Pons (tissue), 1 donor: ENCODE results near the gene SCIMP.
A peak's percentile ranks its signal among the peaks of the same experiment; 100 is the strongest.
"Not testable (repeated sequence)": the region's sequence is repeated elsewhere in the genome, so short reads cannot be mapped to it uniquely, and the experiment has no call there.

Experiments
- DNase-seq: peaks from one replicate; pipeline ENCODE4 v3.0.0-alpha.2; 2016; ENCODE audit warnings: low spot score

Gene SCIMP

DNA sequence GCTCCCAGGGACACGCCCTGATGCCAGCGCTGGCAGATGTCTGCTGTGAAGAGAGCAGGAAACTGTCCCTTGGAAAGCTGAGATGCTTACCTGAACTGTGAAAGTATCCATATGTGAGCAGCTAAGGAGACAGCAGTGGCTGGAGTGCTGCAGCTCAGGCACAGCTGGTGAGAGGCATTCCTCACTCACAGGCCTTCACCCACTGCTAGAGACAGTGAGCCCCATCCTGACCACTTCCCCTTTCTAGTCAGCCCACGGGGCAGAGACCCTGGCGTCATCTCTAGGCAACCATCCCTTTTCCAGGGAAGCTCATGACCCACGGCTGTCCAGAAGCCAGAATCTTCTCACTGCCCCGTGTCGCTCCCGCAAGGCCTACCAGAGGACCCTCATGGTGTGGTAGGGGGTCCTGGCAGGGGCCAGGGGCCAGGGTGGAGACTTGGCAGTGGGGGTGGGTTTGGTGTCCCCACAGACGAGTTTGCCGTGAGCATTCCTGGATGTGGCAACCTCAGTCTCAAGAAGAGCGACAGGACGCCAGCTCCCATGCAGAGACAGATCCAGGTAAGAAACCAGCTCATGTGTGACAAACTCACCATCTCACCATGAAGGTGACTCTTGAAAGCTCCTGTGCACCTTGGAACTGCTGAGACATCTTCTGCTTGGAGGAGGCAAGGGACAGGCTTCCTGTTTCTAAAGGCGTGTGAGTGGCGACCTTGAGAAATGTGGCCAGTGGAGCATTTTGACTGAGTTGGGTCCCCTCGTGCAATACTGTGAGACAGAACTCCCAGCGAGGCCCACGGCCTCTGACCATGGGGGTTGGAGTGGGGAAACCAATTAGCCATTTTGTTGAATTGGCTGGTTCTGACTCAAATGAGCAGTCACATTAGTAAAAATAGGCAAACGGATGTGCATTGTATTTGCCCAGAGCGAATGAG, at the start of gene SCIMP:
Gene SCIMP, minus strand, starts transcription at position 216 of the 932 bp plus-strand sequence. Its CDS starts 105 bp downstream, at position 111.
- peak; percentile 72 for DNase-seq

DNA sequence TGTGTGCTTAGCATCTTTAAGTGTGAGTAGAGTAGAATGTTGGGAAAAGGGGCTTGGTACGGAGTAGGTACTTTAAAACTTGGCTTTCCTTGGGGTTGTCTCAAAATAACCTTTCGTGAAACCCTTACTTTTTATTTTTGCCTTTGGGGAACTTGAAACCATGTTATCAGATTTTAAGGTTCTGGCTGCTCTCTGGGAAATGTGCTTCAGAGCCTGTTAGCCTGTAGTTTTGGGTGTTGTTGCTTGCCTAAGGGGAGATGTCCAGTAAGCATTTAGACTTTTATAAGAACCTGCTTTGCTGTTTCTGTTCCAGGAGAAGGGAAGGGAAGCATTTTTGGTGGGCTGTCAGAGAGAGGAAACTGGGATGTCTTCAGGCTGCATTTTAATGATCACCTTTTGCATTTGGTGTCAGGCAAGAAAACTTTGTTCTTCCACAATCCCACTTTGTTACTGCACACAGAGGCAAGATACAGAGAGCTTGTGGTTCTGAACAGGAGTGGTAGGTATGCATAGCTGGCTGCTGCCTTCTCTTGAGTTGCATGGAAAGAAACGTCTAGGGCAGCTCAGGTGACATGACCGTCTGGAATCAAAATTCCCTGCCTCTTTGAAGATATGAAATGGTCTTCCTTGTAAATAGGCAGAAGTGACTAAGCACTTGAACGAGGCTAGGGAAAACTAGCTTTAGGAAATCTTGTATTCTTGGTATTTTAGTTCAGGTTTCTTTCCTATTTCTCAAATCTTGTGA, 49.1 kb upstream of the SCIMP start:
- peak; percentile 19 for DNase-seq

DNA sequence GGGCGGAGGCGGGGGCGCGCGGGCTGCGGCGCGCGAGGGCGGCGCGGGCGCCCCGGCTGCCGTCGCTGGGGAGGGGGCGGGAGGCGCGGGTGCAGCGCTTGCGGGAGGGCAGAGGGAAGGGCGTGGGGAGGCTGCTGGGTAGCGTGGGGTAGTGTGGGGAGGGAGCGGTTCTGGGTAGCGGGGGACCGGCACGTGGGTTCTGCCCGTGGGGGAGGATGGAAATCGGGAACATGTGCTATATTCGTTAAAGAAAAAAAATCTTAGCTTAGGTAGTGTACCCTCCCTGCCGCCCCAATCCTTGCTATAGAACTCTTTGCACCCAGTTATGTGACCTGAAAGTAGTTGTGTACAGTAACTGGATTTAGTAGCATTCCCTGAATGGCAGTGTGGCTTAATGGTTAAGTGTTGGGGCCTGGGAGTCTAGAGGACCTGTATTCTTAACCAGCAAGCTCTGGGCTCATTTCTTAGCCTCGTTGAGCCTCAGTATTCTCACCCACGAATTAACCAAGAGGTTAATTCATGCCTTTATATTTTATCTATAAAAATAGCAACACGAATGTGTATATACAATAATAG, 48.1 kb upstream of the SCIMP start:
- peak; percentile 26 for DNase-seq

DNA sequence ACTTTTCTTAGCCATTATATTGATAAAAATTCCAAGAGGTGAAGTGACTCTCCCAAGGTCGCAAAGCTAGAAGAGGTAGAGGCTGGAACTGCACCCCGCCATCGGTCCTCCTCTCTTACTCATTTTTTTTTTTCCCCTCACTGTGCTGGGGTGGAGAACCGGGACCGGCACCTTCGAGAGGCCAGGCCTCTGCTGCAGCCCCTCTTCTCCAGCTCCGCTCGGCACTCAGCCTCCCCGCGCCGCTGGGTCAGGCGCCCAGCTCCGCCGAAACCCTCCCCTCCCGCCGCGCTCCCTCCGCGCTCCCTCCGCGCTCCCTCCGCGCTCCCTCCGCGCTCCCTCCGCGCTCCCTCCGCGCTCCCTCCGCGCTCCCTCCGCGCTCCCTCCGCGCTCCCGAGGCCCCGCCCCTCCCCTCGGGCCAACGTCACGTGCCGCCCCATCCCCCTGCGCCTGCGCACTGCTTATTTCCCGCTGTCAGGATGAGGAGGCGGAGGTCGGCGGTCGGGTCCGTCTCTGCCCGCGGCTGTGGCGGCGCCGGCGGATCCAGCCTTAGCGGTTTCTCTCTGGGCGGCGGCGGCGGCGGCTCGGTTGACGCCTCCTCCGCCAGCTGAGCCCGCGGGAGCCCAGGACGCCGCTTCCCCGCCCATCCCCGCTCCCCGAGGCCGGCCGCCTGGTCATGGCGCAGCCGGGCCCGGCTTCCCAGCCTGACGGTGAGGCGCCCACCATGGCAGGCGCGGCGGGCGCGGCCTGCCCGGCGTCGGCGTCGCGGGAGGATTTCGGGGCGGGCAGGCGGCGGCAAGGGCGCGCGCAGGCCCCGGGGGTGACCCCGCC, 47.4 kb upstream of the SCIMP start, which contains the start of gene RABEP1:
Gene RABEP1, plus strand, starts transcription at position 471 of the 828 bp plus-strand sequence. Its CDS starts 203 bp downstream, at position 674.
- DNase-seq, result peak; percentile 76

DNA sequence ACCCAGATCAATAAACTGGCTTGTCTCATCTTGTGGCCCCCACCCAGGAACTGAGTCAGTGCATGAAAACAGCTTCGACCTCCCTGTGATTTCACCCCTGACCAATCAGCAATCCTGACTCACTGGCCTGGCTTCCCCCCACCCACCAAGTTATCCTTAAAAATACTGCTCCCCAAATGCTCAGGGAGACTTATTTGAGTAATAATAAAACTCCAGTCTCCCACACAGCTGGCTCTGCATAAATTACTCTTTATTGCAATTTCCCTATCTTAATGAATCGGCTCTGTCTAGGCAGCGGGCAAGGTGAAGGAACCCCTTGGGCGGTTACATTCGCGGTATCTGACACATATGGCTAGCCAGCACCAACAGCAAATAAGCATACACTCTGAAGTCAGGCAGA, 37.7 kb upstream of the SCIMP start:
- no peak for DNase-seq

DNA sequence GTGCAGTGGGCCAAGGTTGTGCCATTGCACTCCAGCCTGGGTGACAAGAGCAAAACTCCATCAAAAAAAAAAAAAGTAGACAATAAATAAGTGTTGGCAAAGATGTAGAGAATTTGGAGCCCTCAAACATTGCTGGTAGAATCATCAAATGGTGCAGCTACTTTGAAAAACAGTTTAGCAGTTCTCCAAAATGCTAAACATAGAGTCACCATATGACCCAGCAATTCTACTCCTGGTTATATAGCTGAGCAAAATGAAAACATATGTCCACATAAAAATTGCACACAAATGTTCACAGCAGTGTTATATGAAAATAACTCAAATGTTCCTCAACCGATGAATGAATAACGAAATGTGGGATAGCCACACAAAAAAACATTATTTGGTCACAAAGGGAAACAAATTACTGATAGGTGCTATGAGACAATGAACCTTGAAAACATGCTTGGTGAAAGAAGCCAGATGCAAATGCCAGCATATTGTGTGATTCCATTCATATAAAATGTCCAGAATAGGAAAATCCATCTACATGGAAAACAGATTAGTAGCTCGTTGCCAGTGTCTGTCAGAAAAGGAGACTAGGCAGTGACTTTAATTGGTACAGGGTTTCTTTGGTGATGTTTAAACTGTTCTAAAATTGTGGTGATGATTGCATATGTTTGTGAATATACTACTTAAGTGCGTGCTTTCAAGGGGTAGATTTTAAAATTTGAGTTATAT, 34.7 kb upstream of the SCIMP start:
- DNase-seq, result no peak

DNA sequence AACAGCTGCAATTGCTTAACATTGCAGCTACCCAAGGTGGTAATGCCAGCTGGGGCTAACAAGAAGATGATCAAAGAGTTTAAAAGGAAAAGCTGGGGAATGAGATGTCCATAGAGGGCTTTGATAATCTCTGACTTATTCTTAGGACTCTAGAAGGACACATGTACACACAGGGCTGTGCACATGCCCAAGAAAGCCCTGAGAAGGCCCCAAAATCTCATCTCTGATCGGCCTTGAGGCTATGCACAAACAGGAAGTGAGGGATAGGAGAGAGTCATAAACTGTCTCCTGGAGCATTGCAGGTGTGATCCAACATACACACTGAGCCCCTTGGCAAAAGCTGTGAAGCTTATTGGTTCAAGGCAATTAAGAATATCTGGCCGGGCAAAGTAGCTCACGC, 30.2 kb upstream of the SCIMP start:
- DNase-seq, result no peak

DNA sequence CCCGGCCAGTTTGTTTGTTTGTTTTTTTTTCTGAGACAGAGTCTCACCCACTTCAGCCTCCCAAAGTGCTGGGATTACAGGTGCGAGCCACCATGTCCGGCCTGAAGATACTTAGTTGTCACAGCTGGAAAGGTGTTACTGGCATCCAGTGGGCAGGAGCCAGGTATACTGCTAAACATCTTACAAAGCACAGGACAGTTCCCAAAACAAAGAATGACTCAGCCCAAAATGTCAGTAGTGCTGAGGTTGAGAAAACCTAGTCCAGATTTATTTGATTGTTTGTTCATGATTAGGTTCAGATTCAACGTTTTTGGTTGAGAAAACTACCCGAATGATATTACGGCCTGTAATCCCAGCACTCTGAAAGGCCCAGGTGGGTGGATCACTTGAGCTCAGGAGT, 28.8 kb upstream of the SCIMP start:
- no peak for DNase-seq

DNA sequence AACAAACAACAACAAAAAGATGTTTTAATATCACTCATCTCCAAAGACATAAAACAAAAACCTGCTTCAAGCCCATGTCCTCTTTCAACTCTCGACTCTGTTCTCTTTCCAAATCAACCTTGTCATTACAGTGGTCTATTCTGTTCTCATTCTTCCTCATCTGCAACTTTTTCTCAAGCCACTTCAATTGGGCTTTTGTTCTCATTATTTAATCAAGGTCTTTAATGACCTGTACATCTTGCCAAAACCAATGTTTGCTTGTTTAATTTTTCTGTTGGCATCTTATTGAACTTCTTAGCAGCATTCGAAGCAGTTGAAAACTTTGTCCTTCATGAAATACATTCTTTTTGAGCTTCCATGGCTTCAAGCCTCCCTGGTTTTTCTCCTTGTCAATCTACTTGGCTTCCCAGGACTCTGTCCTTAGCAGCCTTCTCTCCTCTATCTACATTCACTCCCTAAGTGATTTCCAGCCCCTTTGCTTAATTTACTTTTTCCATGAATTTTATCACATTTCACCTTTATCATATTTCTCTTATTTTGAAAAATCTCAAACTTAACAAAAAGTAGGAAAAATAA, 27.8 kb upstream of the SCIMP start:
- no peak for DNase-seq

DNA sequence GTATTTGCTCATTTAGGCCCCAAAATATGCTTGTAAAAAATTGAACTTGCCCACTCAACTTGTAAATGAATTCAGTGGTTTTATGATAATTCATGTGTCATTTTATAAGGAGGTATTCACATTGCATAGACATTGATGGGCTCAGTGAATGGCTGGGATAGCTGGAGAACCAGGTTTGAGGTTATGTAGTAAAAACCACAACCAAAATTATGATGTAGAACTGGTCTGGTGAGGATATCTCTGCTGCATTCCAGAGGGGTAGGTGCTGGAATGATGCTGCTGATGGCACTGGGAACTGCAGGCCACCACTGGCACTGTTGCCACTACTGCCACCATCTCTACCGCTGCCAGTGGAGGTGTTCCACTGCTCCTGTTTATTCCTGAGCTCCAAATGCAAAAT, 25.9 kb upstream of the SCIMP start:
- DNase-seq, result no peak

DNA sequence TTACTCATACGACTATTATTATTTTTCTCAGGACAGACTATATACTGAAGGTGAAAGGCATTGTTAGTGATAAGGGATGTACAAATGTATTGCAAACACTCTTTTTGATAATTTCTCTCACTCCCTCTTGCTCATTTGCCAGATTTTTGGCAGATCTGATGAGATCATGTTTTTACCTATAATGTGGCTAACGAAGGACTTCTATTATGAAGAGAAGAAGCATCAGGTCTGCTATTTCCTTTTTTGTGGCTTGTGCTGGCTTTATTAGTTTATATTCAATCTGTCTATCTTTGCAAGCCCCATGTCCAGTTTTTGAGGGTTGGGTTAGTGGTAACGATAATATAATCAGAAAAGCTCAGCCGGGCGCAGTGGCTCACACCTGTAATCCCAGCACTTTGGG, 22.5 kb upstream of the SCIMP start:
- DNase-seq, result no peak

DNA sequence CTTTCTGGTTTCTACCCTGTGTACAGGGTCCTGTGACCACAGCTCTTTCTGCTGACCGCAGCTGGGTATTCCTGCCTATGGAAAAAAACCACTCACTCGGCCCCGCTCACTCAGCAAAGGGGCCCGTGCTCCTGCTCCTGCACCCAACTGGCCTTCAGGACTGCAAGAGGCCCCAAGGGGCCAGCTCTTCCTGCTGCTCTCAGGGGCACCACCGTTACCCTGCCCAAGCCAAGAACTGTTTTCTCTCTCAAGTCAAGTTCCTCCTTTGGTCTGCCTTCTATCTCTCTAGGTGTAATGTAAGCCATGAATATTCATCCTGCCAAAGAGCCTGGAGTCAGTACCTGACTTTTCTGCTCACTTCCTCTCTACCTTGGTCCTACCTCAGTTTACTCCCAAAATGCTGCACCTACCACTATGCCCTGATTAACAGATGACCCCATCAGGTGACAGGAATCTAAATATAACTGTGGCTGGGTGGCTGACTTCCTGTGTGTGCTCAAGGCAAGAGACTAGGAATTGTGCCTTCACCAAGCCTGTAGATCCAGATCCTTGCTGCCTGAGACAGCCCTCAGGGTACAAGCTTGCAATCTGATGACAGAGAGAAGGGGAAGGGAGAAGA, 20.4 kb upstream of the SCIMP start:
- DNase-seq, result peak; percentile 36

DNA sequence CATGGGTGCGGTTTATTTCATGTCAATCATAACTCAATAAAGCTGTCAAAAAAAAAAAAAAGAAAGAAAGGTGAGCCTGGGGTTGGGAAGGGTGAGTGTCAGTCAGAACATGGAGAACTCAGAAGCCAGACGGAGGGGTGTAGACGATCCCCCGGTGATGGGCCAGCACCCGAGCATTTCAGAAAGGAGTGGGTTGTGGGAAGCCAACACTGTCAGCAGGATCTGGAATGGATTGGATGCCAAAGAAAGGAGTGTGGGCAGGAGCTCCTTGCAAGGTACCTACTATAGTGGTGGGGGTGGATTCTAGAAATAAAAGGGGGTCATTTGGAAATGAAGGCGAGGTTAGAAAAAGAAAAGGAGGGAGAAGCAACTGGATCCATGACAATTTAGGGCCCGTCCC, 19.8 kb upstream of the SCIMP start:
- DNase-seq, result no peak

DNA sequence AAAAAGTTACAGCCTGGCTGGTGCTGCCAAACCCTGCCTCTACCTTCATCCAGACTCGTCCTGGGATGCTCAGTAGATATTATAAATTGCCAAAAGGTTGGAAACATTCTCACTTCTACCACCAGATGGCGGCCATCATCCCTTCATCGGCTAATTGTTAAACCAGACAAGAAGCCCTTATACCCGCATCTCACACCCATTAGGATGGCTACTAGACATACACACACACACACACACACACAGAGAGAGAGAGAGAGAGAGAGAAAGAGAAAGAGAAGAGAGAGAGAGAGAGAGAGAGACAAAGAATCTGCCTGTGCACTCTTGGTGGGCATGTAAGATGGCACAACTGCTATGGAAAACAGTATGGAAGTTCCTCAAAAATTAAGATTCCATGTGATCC, 15.0 kb upstream of the SCIMP start:
- peak; percentile 93 for DNase-seq

DNA sequence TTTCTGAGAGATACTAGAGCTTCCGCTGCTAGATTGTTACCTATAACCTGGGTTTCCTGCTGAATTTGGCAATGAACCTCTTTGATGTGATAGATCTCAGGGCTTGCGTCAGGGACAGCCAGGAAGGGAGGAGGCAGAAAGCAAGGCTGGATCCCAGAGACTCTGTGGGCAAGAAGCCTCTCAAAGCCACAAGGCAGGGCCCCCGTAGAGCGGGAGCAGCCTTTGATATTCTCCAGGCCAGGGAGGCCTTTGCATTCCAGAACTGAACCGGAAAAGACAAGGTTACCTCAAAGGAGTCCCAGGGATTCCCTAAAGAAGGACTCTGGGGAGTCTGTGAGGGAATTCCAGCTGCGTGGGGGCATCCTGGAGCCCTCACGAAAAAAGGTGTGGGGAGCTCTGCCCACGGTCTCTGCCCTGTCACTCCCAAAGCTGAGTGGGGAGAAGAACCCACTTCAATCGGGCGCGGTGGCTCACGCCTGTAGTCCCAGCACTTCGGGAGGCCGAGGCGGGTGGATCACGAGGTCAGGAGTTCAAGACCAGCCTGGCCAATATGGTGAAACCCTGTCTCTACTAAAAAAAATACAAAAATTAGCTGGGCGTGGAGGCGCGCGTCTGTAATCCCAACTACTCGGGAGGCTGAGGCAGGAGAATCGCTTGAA, 14.3 kb upstream of the SCIMP start:
- no peak for DNase-seq

DNA sequence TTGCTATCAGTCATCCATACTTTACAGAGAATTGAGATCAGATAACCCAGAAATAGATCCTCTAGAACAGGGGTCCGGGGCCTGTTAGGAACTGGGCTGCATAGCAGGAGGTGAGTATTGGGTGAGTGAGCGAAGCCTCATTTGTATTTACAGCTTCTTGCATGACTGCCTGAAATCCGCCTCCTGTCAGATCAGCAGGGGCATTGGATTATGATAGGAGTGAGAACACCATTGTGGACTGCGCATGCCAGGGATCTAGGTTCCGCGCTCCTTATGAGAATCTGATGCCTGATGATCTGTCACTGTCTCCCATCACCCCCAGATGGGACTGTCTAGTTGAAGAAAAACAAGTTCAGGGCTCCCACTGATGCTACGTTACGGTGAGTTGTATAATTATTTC, 13.0 kb upstream of the SCIMP start:
- no peak for DNase-seq

DNA sequence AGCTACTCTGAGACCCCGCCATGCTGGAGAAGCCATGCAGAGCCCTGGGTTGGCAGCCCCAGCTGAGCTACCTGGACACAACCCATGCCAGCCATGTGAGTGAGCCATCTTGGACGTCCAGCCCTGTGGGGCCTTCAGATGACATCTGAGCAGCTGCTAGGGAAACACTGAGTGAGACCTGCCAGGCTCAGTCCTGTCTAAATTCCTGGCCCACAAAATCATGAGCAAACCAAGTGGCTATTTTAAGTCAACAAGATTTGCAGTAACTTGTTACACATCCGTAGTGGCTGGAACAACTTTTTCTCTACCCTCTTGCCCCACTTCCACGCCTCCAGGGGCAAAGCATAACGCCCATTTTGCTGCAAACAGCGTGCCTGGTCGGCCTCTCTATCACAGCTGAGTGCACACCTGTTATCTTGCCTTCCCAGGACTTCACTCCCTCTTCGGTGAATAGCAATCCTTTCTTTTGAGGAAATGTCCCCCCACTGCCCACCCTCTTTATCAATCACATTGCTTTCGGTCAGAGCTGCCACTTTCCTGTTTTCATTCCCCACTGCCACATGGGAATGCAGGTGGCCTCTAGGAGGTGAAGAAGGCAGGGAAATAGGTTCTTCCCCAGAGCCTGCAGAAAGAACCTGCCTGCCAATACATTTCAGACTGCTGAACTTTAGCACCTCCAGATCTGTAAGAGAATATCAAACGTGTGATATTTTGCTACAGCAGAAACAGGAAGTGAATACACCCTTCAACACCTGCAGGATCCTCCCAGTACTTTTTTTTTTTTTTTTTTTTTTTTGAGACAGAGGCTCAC, 7.4 kb upstream of the SCIMP start:
- no peak for DNase-seq

DNA sequence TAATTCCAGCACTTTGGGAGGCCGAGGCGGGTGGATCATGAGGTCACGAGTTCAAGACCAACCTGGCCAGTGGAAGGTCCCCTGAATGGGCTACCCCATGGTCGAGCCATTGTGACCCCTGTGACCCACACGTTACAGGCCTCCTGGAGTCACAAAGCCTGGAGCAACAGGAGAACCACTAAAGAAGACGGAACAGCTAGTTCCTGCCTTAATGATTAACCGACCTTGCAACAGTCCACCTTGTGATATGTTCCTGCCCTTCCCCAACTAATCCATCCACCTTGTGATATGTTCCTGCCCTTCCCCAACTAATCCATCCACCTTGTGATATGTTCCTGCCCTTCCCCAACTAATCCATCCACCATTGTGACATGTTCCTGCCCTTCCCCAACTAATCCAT, 5.1 kb upstream of the SCIMP start:
- not testable (repeated sequence) for DNase-seq

DNA sequence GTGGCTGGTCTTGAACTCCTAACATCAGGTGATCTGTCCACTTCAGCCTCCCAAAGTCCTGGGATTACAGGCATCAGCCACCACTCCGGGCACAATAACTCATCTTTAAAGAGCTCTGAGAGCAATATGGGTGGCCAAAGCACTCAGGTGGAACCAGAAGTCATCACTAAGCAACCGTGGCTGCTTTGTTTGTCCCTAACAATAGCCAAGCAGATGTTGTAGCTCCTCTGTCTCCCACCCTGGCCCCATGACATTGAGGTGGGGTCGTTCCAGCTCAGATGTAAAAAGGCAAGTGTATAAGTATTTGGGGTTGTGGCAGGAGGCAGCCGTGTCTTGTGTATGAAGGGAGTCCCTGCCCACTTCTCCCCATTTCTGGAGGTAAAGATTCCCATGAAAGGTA, 3.7 kb upstream of the SCIMP start:
- no peak for DNase-seq
